Ascending aorta (tissue), 2 donors: ENCODE measurements around the gene UCMA. TPM values are rescaled to one million over a fixed set of nuclear protein-coding genes. Genes with fewer than 3 reads are reported as not detected.
A peak's percentile ranks its signal among the peaks of the same experiment; 100 is the strongest.

Experiments
- DNase-seq, 2 donors: peaks; one replicate each; pipeline ENCODE4 v3.0.0-alpha.2; 2019; ENCODE audit warnings: low spot score in 2 of 2
- H3K27ac ChIP-seq, 2 donors: fragments of 200-600 bp; sonication (generic); one replicate each; pipeline ENCODE4 v1.5.1; 2016 to 2017; ENCODE audit warnings: mild to moderate bottlenecking in 1 of 2
- H3K27me3 ChIP-seq: fragments of 200-600 bp; sonication (generic); one replicate; pipeline ENCODE4 v1.5.1; 2017
- H3K36me3 ChIP-seq, 2 donors: fragments of 200-600 bp; sonication (generic); one replicate each; pipeline ENCODE4 v1.5.1; 2016
- H3K4me1 ChIP-seq, 2 donors: fragments of 200-600 bp; sonication (generic); one replicate each; pipeline ENCODE4 v1.5.1; 2016 to 2017; ENCODE audit warnings: mild to moderate bottlenecking in 1 of 2
- H3K4me3 ChIP-seq, 2 donors: fragments of 200-600 bp; sonication (generic); one replicate each; pipeline ENCODE4 v1.5.1; 2016 to 2017; ENCODE audit warnings: mild to moderate bottlenecking in 1 of 2
- H3K9me3 ChIP-seq, 2 donors: fragments of 200-600 bp; sonication (generic); one replicate each; pipeline ENCODE4 v1.5.1; 2016
- intact Hi-C: fragments of 100-400 bp; cut with DNase I; formaldehyde crosslinking; loops from one replicate; pipeline ENCODE4 v1.15.1; 2023
- total RNA-seq: library from RNA; depleted of rRNA; stranded (reverse); fragments of >200 nt; gene quantifications from one replicate; pipeline ENCODE4 v1.1.0, GENCODE V29; 2016
- TF ChIP-seq, protein P1 (sequence below), 3 experiments: fragments of 200-600 bp in 2 of 3; fragments of 450-650 bp in 1 of 3; sonication (generic) in 2 of 3; IDR thresholded peaks; one replicate each; pipeline ENCODE4 v1.5.1; 2016 to 2019; ENCODE audit warnings: antibody characterized with exemption in 3 of 3, mild to moderate bottlenecking in 1 of 3, moderate library complexity in 1 of 3

The UCMA gene
- total RNA-seq, 1 donor from 2014 or later = not detected

DNA sequence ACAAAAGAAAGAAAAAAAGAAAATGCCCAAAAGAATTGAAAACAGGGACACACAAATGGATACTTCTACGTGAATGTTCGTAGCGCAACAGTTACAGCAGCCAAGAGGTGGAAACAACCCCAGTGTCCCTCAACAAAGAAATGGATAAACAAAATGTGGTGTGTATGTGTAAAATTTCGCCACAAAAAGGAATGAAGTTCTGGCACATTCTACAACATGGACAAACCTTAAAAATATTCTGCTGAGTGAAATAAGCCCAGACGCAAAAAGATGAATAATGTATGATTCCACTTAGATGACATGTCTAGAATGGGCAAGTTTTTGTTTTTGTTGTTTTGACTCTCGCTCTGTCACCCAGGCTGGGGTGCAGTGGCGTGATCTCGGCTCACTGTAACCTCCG is 10.9 kb downstream of the UCMA start:
- intact Hi-C loops = no loop called here
- no peak overlapping the region for H3K27ac ChIP-seq
- H3K4me3 ChIP-seq = no peak overlapping the region
- no peaks in the 10 kb centered on the region for H3K36me3 ChIP-seq
- no peak for DNase-seq
- TF ChIP-seq, protein P1, sequence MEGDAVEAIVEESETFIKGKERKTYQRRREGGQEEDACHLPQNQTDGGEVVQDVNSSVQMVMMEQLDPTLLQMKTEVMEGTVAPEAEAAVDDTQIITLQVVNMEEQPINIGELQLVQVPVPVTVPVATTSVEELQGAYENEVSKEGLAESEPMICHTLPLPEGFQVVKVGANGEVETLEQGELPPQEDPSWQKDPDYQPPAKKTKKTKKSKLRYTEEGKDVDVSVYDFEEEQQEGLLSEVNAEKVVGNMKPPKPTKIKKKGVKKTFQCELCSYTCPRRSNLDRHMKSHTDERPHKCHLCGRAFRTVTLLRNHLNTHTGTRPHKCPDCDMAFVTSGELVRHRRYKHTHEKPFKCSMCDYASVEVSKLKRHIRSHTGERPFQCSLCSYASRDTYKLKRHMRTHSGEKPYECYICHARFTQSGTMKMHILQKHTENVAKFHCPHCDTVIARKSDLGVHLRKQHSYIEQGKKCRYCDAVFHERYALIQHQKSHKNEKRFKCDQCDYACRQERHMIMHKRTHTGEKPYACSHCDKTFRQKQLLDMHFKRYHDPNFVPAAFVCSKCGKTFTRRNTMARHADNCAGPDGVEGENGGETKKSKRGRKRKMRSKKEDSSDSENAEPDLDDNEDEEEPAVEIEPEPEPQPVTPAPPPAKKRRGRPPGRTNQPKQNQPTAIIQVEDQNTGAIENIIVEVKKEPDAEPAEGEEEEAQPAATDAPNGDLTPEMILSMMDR (IDR thresholded peaks at IDR 0.05) = no peak
- no peaks in the 10 kb centered on the region for H3K9me3 ChIP-seq
- H3K27me3 ChIP-seq = no peaks in the 10 kb centered on the region
- H3K4me1 ChIP-seq = peaks cover 0 to 4% of the 10 kb centered on the region in 2 donors

DNA sequence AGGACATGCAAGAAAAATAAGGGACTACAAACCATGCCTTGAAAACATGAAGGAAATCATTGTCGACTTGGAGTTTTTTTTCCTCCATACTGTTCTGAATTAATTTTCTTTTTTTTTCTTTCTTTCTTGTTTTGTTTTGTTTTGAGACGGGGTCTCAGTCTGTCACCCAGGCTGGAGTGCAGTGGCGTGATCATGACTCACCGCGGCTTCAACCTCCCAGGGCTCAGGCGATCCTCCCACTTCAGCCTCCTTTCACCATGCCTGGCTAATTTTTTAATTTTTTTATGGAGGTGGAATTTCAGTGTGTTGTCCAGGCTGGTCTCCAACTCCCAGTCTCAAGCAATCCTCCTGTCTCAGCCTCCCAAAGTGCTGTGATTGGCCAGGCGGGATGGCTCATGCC is 11.6 kb downstream of the UCMA start:
- Histone ChIP-seq H3K36me3 (no peaks in the 10 kb centered on the region), H3K27me3 (no peaks in the 10 kb centered on the region), H3K9me3 (no peaks in the 10 kb centered on the region), H3K4me3 (no peak overlapping the region), H3K27ac (no peak overlapping the region), H3K4me1 (peaks cover 0 to 4% of the 10 kb centered on the region in 2 donors)
- intact Hi-C loops = no loop called here
- no peak for DNase-seq
- TF ChIP-seq, protein P1 (IDR thresholded peaks at IDR 0.05) = no peak

DNA sequence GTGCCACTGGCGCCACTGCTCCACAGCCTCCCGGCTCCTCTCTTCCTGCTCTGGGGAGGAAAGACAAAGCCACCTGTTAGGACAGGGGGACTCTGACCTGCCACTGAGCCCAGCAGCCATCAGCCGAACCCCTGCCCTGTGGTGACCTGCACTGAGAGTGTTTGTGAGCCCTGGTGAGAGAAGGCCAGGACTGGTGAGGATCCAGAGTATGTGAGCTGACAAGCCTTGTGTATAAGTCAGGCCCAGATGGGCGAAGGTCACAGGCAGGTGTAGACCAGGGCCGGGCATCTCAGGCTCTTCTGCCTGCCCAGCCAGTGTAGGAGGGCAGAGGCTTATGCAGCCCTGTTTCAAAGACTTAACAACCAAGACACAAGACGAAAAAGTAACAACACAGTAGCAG is 12.0 kb downstream of the UCMA start:
- Histone ChIP-seq H3K9me3 (no peaks in the 10 kb centered on the region), H3K36me3 (no peaks in the 10 kb centered on the region), H3K27ac (no peak overlapping the region), H3K27me3 (no peaks in the 10 kb centered on the region), H3K4me3 (no peak overlapping the region), H3K4me1 (peaks cover 0 to 4% of the 10 kb centered on the region in 2 donors)
- peak in 1 of 2 donors; percentile 51 for DNase-seq
- intact Hi-C loops = no loop called here
- TF ChIP-seq, protein P1 (IDR thresholded peaks at IDR 0.05) = no peak

DNA sequence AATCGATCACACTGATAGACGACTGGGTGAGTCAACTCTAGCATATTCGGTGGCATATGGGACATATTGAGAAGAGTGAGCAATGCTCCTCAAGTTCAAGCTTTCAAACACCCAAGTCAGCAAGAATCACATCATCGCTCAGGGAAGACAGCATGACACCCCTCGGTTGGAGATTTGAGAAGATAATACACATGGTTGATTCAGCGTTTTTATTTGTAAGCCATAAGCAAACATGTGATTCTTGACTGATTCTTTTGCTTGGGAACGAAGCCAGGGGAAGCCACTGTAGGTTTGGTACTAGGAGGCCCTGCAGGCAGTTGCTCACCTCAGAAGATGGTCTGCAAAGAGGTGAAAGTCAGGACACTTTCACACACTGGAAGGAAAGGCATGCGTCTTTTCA is 12.6 kb downstream of the UCMA start:
- intact Hi-C loops = no loop called here
- peak in 1 of 2 donors; percentile 3 for DNase-seq
- Histone ChIP-seq H3K9me3 (no peaks in the 10 kb centered on the region), H3K4me1 (no peaks in the 10 kb centered on the region), H3K27ac (no peak overlapping the region), H3K36me3 (no peaks in the 10 kb centered on the region), H3K27me3 (no peaks in the 10 kb centered on the region), H3K4me3 (no peak overlapping the region)
- TF ChIP-seq, protein P1 (IDR thresholded peaks at IDR 0.05) = no peak

DNA sequence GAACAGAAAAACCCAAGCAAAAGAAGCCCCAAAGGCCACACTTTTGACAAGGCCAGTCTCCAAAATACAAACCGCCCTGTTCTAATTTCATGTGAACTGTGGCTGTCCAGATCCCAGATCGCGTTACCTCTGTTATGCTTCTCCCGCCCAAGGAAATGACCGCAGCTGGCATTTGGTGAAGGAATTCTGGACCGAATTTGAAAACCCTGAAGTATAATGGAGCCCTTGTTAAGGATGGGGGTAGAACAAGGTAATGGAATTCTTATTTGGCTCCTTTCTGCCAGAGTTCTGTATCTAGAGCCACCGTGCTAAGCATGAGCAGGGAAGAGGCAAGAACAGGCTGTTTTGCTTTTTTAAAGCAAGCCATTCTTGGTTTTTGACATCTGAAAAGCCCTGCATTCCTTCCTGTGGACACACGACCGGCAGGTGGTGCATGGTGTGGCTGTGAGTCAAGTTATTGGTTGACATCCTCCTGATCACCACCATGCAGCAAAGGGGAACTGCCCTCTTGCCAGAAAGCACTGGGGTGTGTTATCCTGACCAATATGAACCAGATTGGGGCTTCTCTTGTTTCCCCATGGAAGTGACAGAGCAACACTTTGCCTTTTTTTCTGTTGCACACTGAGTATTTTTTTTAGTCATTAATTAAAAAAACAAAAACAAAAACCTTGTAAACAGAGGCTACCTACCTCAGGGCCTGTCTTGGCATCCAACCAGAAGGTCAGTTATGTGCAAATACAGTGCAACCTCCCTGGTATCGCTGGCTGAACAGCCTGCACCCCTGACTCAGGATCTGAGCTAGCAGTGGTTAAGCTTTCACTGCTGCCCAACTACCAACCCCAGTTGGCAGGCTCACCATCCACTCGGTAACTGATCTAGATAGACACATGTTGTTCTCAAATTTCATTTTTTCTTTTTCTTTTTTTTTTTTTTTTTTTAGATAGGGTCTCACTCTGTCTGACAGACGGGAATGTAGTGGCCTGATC is 14.2 kb downstream of the UCMA start:
- intact Hi-C loops = no loop called here
- Histone ChIP-seq H3K9me3 (no peaks in the 10 kb centered on the region), H3K27me3 (no peaks in the 10 kb centered on the region), H3K4me3 (no peak overlapping the region), H3K27ac (no peak overlapping the region), H3K36me3 (no peaks in the 10 kb centered on the region), H3K4me1 (no peaks in the 10 kb centered on the region)
- TF ChIP-seq, protein P1 (IDR thresholded peaks at IDR 0.05) = no peak
- peak in 1 of 2 donors; percentile 7 for DNase-seq
